Neuronal stem cell (in vitro differentiated cells): ENCODE data around the gene METTL23.
A peak's percentile ranks its signal among the peaks of the same experiment; 100 is the strongest.
"Not testable (repeated sequence)": the region's sequence is repeated elsewhere in the genome, so short reads cannot be mapped to it uniquely, and the experiment has no call there.

Source experiments
- DNase-seq: peaks from one replicate; pipeline ENCODE4 v3.0.0-alpha.2; 2013; ENCODE audit warnings: low spot score
- H2AFZ ChIP-seq: one replicate; pipeline ENCODE4 v1.6.1; 2013; ENCODE audit warnings: mild to moderate bottlenecking, low read length, inconsistent platforms
- H2AK5ac ChIP-seq: 2 replicates; pipeline ENCODE4 v1.6.1; 2013; ENCODE audit warnings: low read depth, mild to moderate bottlenecking, inconsistent platforms, low read length, moderate library complexity, mixed read lengths
- H2BK120ac ChIP-seq: 2 replicates; pipeline ENCODE4 v1.6.1; 2013; ENCODE audit warnings: low read depth, mild to moderate bottlenecking, inconsistent platforms, low read length, moderate library complexity, mixed read lengths
- H2BK12ac ChIP-seq: one replicate; pipeline ENCODE4 v1.6.1; 2013; ENCODE audit warnings: low read length, inconsistent platforms
- H2BK15ac ChIP-seq: 2 replicates; pipeline ENCODE4 v1.6.1; 2013; ENCODE audit warnings: mild to moderate bottlenecking, low read length, inconsistent platforms, mixed read lengths
- H2BK5ac ChIP-seq: one replicate; pipeline ENCODE4 v1.6.1; 2013; ENCODE audit warnings: inconsistent platforms, mild to moderate bottlenecking, low read length, moderate library complexity
- H3K14ac ChIP-seq: one replicate; pipeline ENCODE4 v1.6.1; 2013; ENCODE audit warnings: low read length, inconsistent platforms
- H3K18ac ChIP-seq: 2 replicates; pipeline ENCODE4 v1.6.1; 2013; ENCODE audit warnings: low read length, inconsistent platforms
- H3K23ac ChIP-seq: 2 replicates; pipeline ENCODE4 v1.6.1; 2013; ENCODE audit warnings: low read depth, mild to moderate bottlenecking, mixed read lengths, low read length, inconsistent platforms; ENCODE audit not compliant: poor library complexity
- H3K27ac ChIP-seq: replicated peaks from 3 replicates; pipeline ENCODE4 v1.5.1; 2013; ENCODE audit warnings: low read length, inconsistent platforms
- H3K27me3 ChIP-seq, 3 experiments: 2 replicates each; pipeline ENCODE4 v1.6.1; 2013; ENCODE audit warnings: low read length in 3 of 3, mild to moderate bottlenecking in 2 of 3, inconsistent platforms in 1 of 3, low read depth in 1 of 3, mixed read lengths in 1 of 3, moderate library complexity in 1 of 3; ENCODE audit not compliant: control insufficient read depth in 3 of 3, insufficient read depth in 3 of 3
- H3K36me3 ChIP-seq, 2 donors: replicated peaks in 1 of 2; 2 replicates each; pipeline ENCODE4 v1.6.1; 2013; ENCODE audit warnings: low read length in 2 of 2; ENCODE audit not compliant: control insufficient read depth in 2 of 2, insufficient read depth in 2 of 2
- H3K4ac ChIP-seq: 2 replicates; pipeline ENCODE4 v1.6.1; 2013; ENCODE audit warnings: inconsistent platforms, mild to moderate bottlenecking, low read length, moderate library complexity
- H3K4me1 ChIP-seq, 2 donors: 1 replicate in 1 of 2; 2 replicates in 1 of 2; pipeline ENCODE4 v1.6.1; 2013; ENCODE audit warnings: low read length in 2 of 2, low read depth in 1 of 2; ENCODE audit not compliant: control insufficient read depth in 2 of 2, insufficient read depth in 1 of 2
- H3K4me2 ChIP-seq: one replicate; pipeline ENCODE4 v1.6.1; 2013; ENCODE audit warnings: mild to moderate bottlenecking, low read length, inconsistent platforms; ENCODE audit not compliant: insufficient read depth, poor library complexity, severe bottlenecking
- H3K4me3 ChIP-seq, 2 donors: 2 replicates each; pipeline ENCODE4 v1.5.1; 2013; ENCODE audit warnings: low read length in 2 of 2, mild to moderate bottlenecking in 2 of 2, inconsistent platforms in 1 of 2, moderate library complexity in 1 of 2
- H3K79me1 ChIP-seq: one replicate; pipeline ENCODE4 v1.6.1; 2013; ENCODE audit warnings: low read depth, mild to moderate bottlenecking, inconsistent platforms, low read length, moderate library complexity
- H3K9ac ChIP-seq: one replicate; pipeline ENCODE4 v1.6.1; 2013; ENCODE audit warnings: mild to moderate bottlenecking, low read depth, low read length, inconsistent platforms; ENCODE audit not compliant: poor library complexity
- H3K9me3 ChIP-seq, 2 donors: replicated peaks in 1 of 2; 2 replicates each; pipeline versions ENCODE3 to v1.6.1; 2013; ENCODE audit warnings: low read length in 2 of 2, mild to moderate bottlenecking in 2 of 2, inconsistent platforms in 1 of 2, low read depth in 1 of 2, mixed read lengths in 1 of 2, moderate library complexity in 1 of 2; ENCODE audit not compliant: control insufficient read depth in 2 of 2, insufficient read depth in 1 of 2
- H4K8ac ChIP-seq: one replicate; pipeline ENCODE4 v1.6.1; 2013; ENCODE audit warnings: low read depth, mild to moderate bottlenecking, inconsistent platforms, low read length, moderate library complexity
- H4K91ac ChIP-seq: one replicate; pipeline ENCODE4 v1.6.1; 2013; ENCODE audit warnings: low read length, low read depth, mild to moderate bottlenecking, inconsistent platforms; ENCODE audit not compliant: poor library complexity
- WGBS, 2 donors: extraction: QIAGEN DNeasy Blood & Tissue Kit; methylation state at CpG; one replicate each; pipeline ENCODE4 v1.1.7; 2013; ENCODE audit warnings: missing lambda C conversion rate in 2 of 2, mixed read lengths in 1 of 2; ENCODE audit not compliant: insufficient read length in 2 of 2, insufficient replicate concordance in 1 of 2; ENCODE audit errors: extremely low coverage in 2 of 2; 5-methylcytosine and 5-hydroxymethylcytosine counted together

METTL23 gene

DNA sequence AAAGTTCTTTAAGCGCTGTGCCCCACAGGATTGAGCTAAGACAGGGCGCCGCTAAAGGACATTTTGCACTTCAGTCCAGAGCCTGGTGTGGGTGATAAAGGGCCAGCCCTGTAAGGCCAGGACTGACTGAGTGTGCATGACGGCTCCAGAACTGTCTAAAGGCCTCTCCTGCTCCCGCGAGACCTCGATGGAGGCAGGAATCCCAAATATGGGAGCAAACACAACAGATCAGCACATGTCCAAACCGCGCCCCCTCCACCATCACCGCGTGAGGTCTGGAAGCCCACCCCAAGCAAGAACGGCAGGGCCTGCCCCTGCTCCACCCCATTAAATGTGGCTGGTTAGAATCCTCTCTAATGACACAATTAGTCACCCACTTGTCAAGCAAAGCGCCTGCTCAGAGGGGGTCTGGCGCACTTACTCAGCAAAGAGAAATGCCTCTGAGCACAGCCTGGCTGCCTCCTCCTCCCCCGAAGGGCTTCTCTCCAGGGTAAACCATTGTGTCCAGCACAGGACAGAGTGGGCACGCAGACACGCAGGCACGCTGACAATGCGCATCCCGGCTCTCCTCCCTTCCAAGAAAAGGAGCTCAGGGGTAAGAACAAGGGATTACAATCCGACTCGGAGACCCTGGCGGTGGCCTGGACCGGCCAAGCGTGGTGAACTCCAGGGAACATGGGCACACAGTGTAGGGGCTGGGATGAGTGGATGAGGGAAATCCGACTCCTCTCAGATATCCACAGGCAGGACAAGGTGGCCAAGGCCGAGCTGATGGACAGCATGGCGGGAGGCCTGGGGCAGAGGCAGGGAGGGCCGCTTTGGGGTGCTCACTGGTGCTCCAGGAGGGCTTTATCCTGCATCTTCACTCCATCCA is 17.3 kb upstream of the METTL23 start:
- Histone ChIP-seq H3K9ac (peak overlapping the region; percentile 86), H3K36me3 (peaks cover 0 to 9% of the 10 kb centered on the region in 2 donors), H3K23ac (peak overlapping the region; percentile 1), H3K14ac (peak overlapping the region; percentile 10), H3K4me2 (peak overlapping the region; percentile 74), H3K4ac (peak overlapping the region; percentile 18), H4K91ac (no peak overlapping the region), H2BK120ac (peak overlapping the region; percentile 29), H3K79me1 (peaks cover 6% of the 10 kb centered on the region), H2AK5ac (peak overlapping the region; percentile 94), H2AFZ (peak overlapping the region; percentile 85), H2BK12ac (no peak overlapping the region), H3K9me3 (peaks cover 0 to 3% of the 10 kb centered on the region in 2 donors), H4K8ac (no peak overlapping the region), H3K27me3 (no peaks in the 10 kb centered on the region), H3K27ac (peak overlapping the region; percentile 82), H3K4me1 (peaks cover 25% of the 10 kb centered on the region in 2 donors), H2BK15ac (peak overlapping the region; percentile 61), H3K4me3 (peak overlapping the region; percentile 67 to 86), H2BK5ac (peak overlapping the region; percentile 62), H3K18ac (peak overlapping the region; percentile 87)
- peak; percentile 78 for DNase-seq
- no CpG with 5 or more reads among the region's 29 CpGs for WGBS, 2 donors

GRCh38 chr17:76709951-76710862 is 16.4 kb upstream of the METTL23 start:
- H3K9me3 ChIP-seq, H3K14ac ChIP-seq, H4K91ac ChIP-seq, DNase-seq, H2BK5ac ChIP-seq, H4K8ac ChIP-seq, H3K27me3 ChIP-seq, H3K79me1 ChIP-seq, H2BK12ac ChIP-seq: not testable (repeated sequence)
- peak overlapping the region; percentile 85 for H2AFZ ChIP-seq
- peaks cover 25% of the 10 kb centered on the region in 2 donors for H3K4me1 ChIP-seq
- peaks cover 0 to 12% of the 10 kb centered on the region in 2 donors for H3K36me3 ChIP-seq
- H2BK15ac ChIP-seq = peak overlapping the region; percentile 61
- no CpG with 5 or more reads among the region's 79 CpGs for WGBS, 2 donors
- peak overlapping the region; percentile 1 for H3K23ac ChIP-seq
- H3K4me2 ChIP-seq = peak overlapping the region; percentile 74
- H3K4ac ChIP-seq = peak overlapping the region; percentile 18
- H3K9ac ChIP-seq = peak overlapping the region; percentile 86
- peak overlapping the region; percentile 67 to 86 for H3K4me3 ChIP-seq
- peak overlapping the region; percentile 87 for H2AK5ac ChIP-seq
- H3K27ac ChIP-seq = peak overlapping the region; percentile 52
- H3K18ac ChIP-seq = peak overlapping the region; percentile 94
- peak overlapping the region; percentile 29 for H2BK120ac ChIP-seq

DNA sequence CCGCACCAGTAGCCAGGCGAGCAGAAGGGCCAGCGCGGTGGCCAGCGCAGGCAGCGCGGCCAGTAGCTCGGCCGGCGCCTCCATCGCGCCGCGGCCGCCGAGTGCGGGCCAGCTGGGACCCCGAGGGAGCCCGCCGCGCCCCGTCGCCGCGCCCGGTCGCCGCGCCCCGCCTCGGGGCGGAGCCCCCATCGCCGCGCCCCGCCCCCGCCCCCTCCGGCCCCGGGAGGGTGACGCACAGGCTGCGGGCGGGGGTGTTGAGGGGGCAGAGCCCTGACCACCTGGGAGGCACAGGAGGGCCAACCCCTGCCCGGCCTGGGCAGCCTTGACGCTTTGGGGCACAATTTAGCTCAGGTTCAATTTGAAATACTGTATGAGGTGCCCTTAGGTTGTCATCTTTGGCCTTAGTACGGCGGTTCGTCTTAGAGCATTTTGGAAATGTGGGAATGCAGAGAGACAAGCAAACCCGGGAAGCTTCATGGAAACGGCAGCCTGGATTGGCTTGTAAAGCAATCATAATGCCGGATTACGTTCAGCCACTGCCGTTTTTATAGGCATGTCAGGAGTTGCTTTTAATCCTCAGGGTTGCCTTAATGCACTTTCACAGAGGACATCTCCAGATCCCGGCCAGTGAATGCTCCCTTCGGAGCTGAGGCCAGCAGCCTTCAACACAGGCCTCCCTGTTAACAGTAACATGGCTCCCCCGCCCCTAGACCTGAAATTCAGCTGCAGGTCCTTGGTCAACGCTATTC is 15.6 kb upstream of the METTL23 start, which contains the start of gene MXRA7:
TSS of gene MXRA7 (minus strand) at position 103 of the 749 bp plus-strand sequence. CDS start at position 84, 19 bp downstream.
- peak within 1 kb of the TSS; percentile 52 for H3K27ac ChIP-seq

More for the DNA sequence above, 15.6 kb upstream of the METTL23 start, which contains the start of gene MXRA7:
- Histone ChIP-seq H2BK15ac (peak within 1 kb of the TSS; percentile 61), H2AFZ (peak within 1 kb of the TSS; percentile 92), H3K79me1 (peaks cover 5% of the 10 kb centered on the region), H3K18ac (peak within 1 kb of the TSS; percentile 94), H4K91ac (no peak within 1 kb of the TSS), H3K36me3 (peaks cover 5 to 21% of the 10 kb centered on the region in 2 donors), H3K4ac (peak within 1 kb of the TSS; percentile 18), H4K8ac (no peak within 1 kb of the TSS), H3K4me1 (peaks cover 25% of the 10 kb centered on the region in 2 donors), H3K4me2 (peak within 1 kb of the TSS; percentile 74), H2BK12ac (no peak within 1 kb of the TSS), H3K14ac (no peak within 1 kb of the TSS), H3K9ac (peak within 1 kb of the TSS; percentile 86), H3K27me3 (no peaks in the 10 kb centered on the region), H2BK120ac (peak within 1 kb of the TSS; percentile 29), H3K23ac (peak within 1 kb of the TSS; percentile 1), H2BK5ac (no peak within 1 kb of the TSS), H2AK5ac (peak within 1 kb of the TSS; percentile 87), H3K9me3 (no peaks in the 10 kb centered on the region), H3K4me3 (peak within 1 kb of the TSS; percentile 67 to 86)
- DNase-seq = peak; percentile 53
- no CpG with 5 or more reads among the region's 56 CpGs for WGBS, 2 donors
